Stimulated activated CD4-positive, alpha-beta T cell treated with anti-CD3 and anti-CD28 coated beads, Interleukin-15, amount 100 ng/mL, for 1 hour (primary cell): Measurements from ENCODE around the gene CNN1.
"Not testable (repeated sequence)": the region's sequence is repeated elsewhere in the genome, so short reads cannot be mapped to it uniquely, and the experiment has no call there.

Source experiments
- DNase-seq, 2 donors: peaks; one replicate each; pipeline ENCODE4 v3.0.0-alpha.2; 2020; ENCODE audit warnings: low read depth in 1 of 2, low spot score in 1 of 2

Gene CNN1

DNA sequence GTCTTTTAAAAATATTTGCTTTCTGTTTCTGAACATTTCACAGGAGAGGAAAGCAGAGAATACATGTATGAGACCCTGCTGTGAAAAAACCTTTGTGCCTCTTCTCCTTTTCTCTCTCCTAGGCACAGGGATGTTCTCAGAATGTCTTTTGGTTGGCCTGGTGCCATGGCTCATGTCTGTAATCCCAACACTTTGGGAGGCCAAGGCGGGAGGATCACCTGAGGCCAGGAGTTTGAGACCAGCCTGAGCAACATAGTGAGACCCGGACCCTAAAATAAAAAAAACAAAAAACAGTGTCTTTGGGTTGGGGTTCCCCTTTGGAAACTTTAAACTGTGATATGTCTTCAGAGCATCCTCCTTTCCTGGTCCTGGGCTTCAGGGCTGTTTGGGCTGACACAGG is 60.1 kb downstream of the CNN1 start:
- no peak for DNase-seq

DNA sequence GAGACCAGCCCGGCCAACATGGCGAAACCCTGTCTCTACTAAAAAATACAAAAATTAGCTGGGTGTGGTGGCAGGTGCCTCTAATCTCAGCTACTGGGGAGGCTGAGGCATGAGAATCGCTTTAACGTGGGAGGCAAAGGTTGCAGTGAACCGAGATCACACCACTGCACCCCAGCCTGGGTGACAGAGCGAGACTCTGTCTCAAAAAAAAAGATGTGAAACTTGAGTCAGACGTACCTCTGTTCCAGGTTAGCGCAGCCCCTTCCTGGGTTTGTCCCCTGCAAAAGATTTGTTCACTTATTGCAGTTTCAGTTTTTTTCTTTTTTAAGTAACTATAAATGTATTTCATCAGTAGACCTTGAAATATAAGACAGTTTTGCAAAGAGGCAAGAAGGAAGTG is 61.1 kb downstream of the CNN1 start:
- not testable (repeated sequence) for DNase-seq
